H1 (cell line): ENCODE measurements around the gene WDFY4.

Experiments used
- CBX5 ChIP-seq: fragments of 300-800, 300-1000 bp; sonication (generic); IDR thresholded peaks from 2 replicates; pipeline ENCODE4 v1.7.1; 2016; ENCODE audit warnings: antibody characterized with exemption, low read length, low read depth
- CEBPB ChIP-seq: IDR thresholded peaks from 2 replicates; pipeline ENCODE4 v1.6.1; 2012; ENCODE audit warnings: low read depth, low read length
- CTCF ChIP-seq, 3 experiments: IDR thresholded peaks; 1 replicate in 2 of 3; 2 replicates in 1 of 3; pipeline versions ENCODE4 v1.5.1 to v1.6.1; 2011; ENCODE audit warnings: low read length in 3 of 3, mild to moderate bottlenecking in 3 of 3, inconsistent platforms in 2 of 3, low read depth in 1 of 3, moderate library complexity in 1 of 3; ENCODE audit not compliant: insufficient read depth in 1 of 3; ENCODE audit errors: control extremely low read depth in 1 of 3
- EP300 ChIP-seq, 2 experiments: IDR thresholded peaks; 1 replicate in 1 of 2; 2 replicates in 1 of 2; pipeline ENCODE4 v1.6.1; 2011 to 2012; ENCODE audit warnings: low read depth in 2 of 2, low read length in 2 of 2, mild to moderate bottlenecking in 2 of 2, borderline replicate concordance in 1 of 2, inconsistent platforms in 1 of 2, moderate library complexity in 1 of 2
- JUN ChIP-seq: IDR thresholded peaks from 2 replicates; pipeline ENCODE4 v1.6.1; 2011; ENCODE audit warnings: low read depth, mild to moderate bottlenecking, improper control_type of control experiment, low read length
- MAFK ChIP-seq: IDR thresholded peaks from 2 replicates; pipeline ENCODE4 v1.6.1; 2012; ENCODE audit warnings: low read depth, mild to moderate bottlenecking, improper control_type of control experiment, low read length
- POLR2A ChIP-seq, 2 experiments: IDR thresholded peaks; 1 replicate in 1 of 2; 2 replicates in 1 of 2; pipeline ENCODE4 v1.6.1; 2011; ENCODE audit warnings: low read depth in 2 of 2, low read length in 2 of 2, mild to moderate bottlenecking in 2 of 2; ENCODE audit errors: control extremely low read depth in 1 of 2
- POLR2AphosphoS5 ChIP-seq: IDR thresholded peaks from 2 replicates; pipeline ENCODE4 v1.6.1; 2011; ENCODE audit warnings: low read depth, low read length
- TEAD4 ChIP-seq: IDR thresholded peaks from 2 replicates; pipeline ENCODE4 v1.6.1; 2012; ENCODE audit warnings: low read depth, low read length, inconsistent platforms, mixed read lengths
- USF2 ChIP-seq: IDR thresholded peaks from 2 replicates; pipeline ENCODE4 v1.6.1; 2011; ENCODE audit warnings: low read length, improper control_type of control experiment

DNA sequence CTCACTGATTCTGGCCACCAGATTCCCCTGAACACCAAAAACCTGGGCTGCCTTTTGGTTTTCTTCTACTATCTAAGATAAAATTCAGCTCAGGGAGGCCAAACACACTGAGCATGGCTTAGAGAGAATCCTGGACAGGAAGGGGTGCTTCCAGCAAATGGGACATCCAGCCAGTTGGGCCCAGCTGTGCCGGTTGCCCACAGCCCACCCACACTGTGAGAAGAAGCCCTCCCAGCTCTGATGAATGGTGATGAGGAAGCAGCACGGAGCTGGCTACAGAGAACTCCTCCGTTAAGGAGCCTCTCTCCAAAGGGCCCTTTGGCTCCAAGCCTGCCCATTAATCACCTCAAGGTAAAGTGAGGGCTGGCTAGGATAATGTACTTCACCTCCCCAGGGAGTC, 239.1 kb downstream of the WDFY4 start:
- no peak for TF ChIP-seq POLR2AphosphoS5
- TF ChIP-seq CTCF (IDR thresholded peaks at IDR 0.05; ENCODE audit: control extremely low read depth in 1 of 3, insufficient read depth in 1 of 3, low read depth in 1 of 3, low read length in 3 of 3) = no peak
- TF ChIP-seq USF2 = no peak
- TF ChIP-seq CBX5 = no peak
- TF ChIP-seq EP300 (IDR thresholded peaks at IDR 0.05; ENCODE audit: borderline replicate concordance in 1 of 2, low read depth in 2 of 2, low read length in 2 of 2) = no peak
- TF ChIP-seq TEAD4 = no peak
- TF ChIP-seq POLR2A (IDR thresholded peaks at IDR 0.05; ENCODE audit: control extremely low read depth in 1 of 2, low read depth in 2 of 2, low read length in 2 of 2) = no peak
- no peak for TF ChIP-seq CEBPB
- no peak for TF ChIP-seq MAFK
- TF ChIP-seq JUN = no peak
